NOMO-1 treated with DMSO at 0.1 percent for 48 hours (cell line): ENCODE measurements around the gene OXSM.

ENCODE experiments used
- DNase-seq: peaks from one replicate; lab custom pipeline; 2025; ENCODE audit not compliant: unreplicated experiment; lab: John Stamatoyannopoulos, UW

Gene OXSM

DNA sequence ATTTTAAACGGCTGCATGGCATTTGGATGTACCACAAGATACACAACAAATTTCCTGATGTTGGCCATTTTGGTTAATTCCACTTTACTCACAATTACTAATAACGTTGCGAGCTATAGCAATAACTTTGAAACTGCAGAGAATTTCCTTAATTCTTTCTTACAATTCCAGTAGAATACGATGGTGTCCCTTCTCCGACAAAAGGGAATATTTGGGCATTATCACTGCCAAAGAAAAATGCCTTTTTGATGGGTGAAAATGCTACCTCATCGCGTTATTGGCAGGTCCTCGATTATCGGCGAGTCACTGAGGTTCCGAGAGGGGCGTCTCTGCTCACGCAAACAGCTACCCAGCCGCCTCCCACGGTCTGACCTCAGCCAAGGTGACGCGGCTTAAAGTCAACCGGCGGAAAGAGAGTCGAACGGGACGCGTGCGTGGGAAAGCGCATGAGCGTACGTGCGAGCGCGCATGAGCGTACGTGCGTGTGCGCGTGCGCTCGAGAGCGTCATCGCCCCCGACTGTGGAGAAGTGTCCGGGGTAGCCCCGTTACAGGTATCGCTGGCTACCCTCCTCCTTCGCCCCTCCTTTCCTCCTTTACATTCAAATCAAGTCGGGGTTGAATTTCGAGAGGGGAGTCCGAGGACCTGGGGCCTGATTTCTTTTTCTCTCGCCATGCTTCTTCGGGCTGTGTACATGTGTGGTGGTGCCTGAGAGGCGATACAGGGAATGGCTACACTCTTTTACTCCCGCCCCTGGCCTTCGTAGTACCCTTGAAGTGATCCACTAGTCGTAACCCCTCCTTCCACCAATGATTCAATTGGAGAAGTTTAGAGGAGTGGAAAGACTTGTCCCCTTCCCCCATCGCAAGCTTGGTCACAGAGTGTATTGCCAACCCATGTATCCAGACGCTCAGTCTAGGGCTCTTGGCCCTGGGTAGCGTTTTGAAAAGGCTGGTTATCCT, at the start of gene OXSM:
Gene OXSM, plus strand, starts transcription at position 495 of the 961 bp plus-strand sequence. CDS start 931 bp downstream, outside the sequence.
- peak; percentile 86 for DNase-seq

DNA sequence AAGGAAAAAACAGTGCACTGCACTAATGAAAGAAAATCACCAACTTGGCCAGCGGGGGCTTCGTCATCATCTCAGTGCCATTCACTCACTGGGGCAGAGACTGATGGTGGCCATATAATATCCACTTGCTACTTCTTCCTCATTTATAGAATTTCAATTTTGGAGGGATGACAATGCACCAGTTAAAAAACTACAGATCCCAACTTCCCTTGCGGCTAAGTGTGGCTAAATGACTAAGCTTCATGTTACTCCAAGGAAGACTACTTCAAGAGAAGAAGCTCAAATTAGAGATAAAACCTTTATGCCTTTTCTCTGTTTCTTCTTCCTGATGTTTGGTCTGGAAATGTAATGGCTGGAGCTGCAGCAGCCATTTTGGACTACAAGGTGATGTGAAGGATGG, 45.4 kb upstream of the OXSM start:
- DNase-seq: no peak

DNA sequence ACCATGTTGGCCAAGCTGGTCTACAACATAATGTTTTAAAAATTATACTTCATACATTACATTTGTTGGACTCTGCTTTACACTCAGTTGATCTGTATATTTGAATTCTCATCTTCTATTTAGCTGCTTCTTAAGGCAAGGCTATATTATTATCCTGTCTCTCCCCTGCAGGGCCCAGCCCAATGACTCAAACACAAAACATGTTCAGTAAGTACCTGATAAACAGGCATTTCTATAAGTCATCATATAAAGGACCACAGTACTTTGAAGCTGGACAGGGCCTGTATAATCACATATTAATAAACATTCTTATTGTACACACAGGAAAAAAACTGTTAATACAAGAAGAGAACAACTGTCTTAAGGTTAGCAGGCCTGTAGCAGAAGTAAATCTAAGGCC, 42.9 kb upstream of the OXSM start:
- no peak for DNase-seq

- DNase-seq: no peak
These were observed 41.7 kb upstream of the OXSM start for GRCh38 chr3:25748189-25748588.

DNA sequence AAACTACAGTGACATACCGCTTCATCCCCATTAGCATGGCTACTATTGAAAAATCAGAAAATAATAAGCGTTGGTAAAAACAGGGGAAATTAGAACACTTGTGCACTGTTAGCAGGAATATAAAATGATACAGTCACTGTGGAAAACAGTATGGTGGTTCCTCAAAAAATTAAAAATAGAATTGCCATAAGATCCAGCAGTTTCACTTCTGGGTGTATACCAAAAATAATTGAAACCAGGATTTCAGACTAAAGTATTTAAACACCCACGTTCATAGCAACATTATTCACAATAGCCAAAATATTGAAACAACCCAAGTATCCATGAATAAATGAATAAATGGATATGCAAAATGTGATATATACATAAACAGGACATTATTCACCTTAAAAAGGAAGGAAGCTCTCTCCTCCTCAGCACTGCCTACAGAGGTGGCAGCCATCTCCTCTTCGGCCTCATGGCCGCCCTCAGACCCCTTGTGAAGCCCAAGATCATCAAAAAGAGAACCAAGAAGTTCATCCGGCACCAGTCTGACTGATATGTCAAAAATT, 40.8 kb upstream of the OXSM start:
- no peak for DNase-seq

GRCh38 chr3:25751048-25751447, 38.8 kb upstream of the OXSM start:
- DNase-seq: no peak

DNA sequence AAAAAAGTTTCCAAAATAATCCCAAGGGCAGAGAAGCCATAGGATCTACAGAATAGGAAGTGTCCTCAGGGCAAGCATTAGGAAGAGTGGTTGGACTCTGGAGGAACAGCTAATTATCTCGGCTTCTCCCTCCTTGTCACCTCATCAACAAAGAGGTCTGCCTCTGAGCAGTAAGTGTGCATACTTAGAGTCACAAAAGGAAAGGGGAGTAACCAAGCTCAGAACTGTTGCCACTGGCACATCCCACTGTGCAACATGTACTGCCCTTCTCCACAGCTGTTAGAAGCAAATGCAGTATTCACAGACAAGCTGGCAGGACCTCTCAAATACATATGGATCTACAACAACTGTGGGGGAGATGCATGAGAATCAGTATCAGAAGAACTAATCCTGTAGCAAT, 38.2 kb upstream of the OXSM start:
- no peak for DNase-seq

DNA sequence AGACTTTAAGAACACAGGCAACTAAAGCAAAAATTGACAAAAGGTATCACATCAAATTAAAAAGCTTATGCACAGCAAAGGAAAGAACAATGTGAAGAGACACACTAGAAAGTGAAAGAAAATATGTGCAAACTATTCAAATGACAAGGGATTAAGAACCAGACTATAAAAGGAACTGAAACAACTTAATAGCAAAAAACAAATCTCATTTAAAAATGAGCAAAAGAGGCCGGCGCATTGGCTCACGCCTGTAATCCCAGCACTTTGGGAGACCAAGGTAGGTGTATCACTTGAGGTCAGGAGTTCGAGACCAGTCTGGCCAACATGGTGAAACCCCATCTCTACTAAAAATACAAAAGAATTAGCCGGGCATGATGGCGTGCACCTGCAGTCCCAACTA, 21.0 kb upstream of the OXSM start:
- no peak for DNase-seq

DNA sequence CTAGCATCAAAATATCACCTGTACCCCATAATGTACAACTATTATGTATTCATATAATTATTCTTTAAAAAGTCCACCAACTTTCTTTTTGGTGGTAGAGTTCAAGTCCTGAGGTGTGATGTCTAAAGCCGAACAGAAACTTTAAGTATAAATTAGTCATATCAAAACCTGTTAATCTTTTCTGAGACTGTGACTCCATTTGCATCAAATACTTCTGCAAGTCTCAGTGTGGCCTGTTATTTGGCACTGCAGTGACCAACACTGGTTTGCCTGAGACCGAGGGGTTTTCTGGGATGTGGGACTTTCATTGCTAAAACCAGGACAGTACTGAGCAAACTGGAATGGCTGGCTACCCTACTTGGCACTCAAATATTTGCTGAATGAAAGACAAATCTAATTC, 14.0 kb upstream of the OXSM start:
- no peak for DNase-seq

GRCh38 chr3:25780618-25781017, 9.3 kb upstream of the OXSM start:
- DNase-seq: no peak

DNA sequence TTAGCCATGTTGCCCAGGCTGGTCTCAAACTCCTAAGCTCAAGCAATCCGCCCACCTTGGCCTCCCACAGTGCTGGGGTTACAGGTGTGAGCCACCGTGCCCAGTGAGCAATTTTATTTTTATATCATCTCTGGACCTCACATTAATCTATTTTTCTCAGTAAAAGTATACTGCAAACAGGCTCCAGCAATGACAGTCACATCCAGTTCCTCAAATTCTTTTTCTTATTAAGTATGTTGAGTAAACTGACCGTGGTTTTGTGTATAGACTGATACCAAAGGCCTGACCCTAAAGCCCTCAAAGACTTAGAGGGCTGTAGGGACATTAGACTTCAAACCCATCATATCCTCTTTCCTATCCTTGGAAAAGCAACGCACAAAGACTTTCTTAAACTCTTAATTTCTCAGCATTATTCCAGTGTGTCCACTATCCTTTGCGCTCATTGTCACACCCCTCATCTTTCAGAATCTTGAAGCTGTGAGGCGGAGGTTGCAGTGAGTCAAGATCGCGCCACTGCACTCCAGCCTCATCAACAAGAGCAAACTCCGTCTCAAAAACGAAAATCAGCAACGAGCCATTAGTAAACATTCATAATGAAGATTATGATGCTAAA, 8.6 kb upstream of the OXSM start:
- DNase-seq: peak; percentile 22

- DNase-seq: peak; percentile 21
These were observed 7.9 kb upstream of the OXSM start for GRCh38 chr3:25781758-25782594.

DNA sequence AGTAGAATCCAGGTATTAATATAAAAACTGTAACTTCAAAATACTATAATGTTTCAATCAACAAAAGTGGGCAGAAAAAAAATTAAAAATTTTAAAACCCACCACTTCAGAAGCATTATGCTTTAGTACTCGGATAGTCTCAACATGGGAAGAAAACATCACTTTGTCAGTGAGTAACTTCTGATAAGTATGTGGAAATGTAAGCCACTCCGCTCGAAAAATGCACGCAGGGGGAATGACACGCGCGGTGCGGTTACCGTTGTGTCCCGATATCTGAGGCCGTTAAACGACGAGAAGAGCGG, 7.3 kb upstream of the OXSM start:
- DNase-seq: no peak

DNA sequence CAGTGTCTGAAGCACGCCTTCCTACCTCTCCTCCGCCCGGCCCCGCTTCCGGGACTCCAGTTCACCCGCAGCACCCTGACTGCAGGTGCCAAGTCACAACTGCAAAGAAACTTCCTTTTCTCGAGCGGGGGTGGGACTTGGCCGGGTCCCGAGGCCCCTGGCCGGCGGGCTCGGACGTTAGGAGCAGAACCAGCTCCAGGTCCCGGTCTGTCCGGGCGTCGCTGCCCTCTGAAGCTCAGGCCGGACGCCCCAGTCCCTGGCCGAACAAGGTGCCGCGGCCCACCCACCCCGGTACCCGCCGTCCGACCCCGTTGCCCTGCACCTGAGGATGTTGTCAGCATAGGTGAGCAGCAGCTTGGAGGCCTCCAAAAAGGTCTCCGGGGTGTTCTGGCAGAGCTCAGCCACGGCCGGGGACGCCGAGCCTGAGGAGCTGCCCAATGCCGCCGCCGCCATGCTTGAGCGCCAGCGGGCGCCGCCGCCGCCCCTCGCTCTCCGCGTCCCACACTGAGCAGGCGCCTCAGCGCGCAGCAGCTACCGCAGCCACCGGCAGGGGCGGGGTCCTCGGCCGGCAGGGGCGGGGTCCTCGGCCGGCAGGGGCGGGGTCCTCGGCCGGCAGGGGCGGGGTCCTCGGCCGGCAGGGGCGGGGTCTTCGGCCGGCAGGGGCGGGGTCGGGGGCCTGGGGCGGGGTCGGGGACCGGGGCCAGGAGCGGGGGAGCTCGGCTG, 6.8 kb upstream of the OXSM start, which contains the start of gene NGLY1:
Gene NGLY1, minus strand, starts transcription at position 506 of the 723 bp plus-strand sequence. Its CDS starts 53 bp downstream, at position 453.
- DNase-seq: peak; percentile 67

GRCh38 chr3:25783661-25784512, 6.0 kb upstream of the OXSM start:
- DNase-seq: peak; percentile 77

DNA sequence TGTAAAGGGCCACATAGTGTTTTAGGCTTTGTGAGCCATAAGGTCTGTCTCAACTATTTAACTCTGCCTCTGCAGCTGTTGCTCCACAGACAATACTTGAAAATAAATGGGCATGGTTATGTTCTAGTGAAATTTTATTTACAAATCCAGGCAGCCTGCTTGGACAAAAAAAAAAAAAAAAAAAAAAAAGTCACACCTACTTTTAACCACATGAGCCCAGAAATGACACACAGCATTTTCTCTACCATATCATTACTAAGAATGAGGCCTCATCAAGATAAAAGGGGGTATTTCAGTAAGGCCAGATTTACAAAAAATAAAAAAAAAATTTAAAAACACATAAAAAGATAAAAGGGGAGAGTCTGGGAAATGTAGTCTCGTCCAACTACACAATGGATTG, 4.9 kb upstream of the OXSM start:
- no peak for DNase-seq

DNA sequence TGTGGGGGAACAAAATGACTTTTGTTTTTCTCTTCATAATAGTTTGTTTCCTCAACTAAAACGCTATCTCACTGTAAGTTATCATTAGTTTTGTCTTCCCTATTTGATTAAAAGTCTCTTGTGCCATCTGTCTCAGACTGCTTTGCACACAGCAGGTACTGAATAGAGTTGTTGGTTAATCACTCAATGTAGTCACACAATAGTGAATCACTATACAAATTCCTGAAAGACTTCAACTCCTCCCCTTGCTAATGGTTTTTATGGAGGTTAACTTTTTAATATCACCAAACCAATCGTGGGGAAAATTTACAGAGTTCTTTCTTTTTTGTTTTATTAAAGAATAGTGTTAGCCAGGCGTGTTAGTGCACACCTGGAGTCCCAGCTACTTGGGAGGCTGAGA, 4.1 kb upstream of the OXSM start:
- no peak for DNase-seq

DNA sequence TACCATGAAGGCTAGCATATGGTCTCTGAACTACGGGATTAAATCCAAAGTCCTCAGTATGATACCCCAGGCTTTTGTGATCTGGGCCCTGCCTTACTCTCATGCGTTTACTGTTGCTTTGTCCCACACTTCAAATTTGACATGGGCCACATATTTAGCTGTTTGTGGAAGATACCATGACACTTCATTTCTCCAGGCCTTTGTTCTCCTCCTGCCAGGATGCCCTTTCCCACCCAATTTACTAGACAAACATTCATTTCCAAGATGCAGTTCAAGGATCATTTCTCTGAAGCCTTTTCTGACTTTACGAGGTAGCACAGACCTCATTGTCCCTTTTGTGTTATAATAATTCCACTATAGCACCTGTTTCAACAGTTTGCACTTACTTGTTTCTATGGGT, 2.2 kb upstream of the OXSM start:
- no peak for DNase-seq

DNA sequence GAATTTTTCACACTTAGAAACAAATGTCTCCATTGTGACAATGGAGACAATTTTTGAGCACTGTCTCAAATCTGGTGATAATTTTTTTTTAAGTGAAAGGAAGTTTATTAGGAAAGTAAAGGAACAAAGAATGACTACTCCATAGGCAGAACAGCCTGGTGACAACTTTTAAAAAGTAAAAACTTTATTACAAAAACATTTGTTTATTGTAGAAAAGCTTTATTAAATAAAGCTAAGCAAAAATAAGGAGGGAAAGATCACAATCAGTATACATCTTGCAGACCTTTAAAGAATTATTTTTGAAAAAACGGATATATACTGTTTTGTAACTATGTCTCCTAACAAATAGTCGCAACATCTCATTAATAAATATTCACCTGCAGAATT, 688 bp upstream of the OXSM start:
- no peak for DNase-seq

- DNase-seq: no peak
These were observed 11.9 kb downstream of the OXSM start for GRCh38 chr3:25801786-25802185.
